Activated CD8-positive, alpha-beta memory T cell treated with anti-CD3 and anti-CD28 coated beads for 4 hours (primary cell): Measurements from ENCODE around the gene ADI1.
"Not testable (repeated sequence)": the region's sequence is repeated elsewhere in the genome, so short reads cannot be mapped to it uniquely, and the experiment has no call there.

ENCODE experiments used
- DNase-seq, 2 donors: peaks; one replicate each; pipeline ENCODE4 v3.0.0-alpha.2; 2020; ENCODE audit warnings: low read depth in 2 of 2

The ADI1 gene

DNA sequence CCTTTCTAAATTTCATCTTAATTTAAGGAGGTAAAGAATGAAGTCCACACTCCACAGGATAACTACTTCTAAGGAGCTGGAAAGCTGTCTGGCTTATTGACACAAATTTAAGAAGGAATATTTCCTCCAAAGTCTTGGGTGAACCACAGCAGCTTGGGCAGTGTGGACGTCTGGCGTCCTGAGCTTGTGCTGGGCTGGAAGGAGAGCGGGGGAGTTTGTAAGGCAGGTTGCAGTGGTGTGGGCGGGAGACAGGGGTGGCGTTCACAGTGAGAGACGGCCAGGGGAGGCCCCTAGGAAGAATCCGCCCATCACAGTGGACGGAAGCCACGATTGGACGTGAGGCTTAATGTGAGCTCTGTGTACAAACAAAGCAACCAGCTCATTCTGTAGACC, 25.7 kb downstream of the ADI1 start:
- DNase-seq, result no peak

DNA sequence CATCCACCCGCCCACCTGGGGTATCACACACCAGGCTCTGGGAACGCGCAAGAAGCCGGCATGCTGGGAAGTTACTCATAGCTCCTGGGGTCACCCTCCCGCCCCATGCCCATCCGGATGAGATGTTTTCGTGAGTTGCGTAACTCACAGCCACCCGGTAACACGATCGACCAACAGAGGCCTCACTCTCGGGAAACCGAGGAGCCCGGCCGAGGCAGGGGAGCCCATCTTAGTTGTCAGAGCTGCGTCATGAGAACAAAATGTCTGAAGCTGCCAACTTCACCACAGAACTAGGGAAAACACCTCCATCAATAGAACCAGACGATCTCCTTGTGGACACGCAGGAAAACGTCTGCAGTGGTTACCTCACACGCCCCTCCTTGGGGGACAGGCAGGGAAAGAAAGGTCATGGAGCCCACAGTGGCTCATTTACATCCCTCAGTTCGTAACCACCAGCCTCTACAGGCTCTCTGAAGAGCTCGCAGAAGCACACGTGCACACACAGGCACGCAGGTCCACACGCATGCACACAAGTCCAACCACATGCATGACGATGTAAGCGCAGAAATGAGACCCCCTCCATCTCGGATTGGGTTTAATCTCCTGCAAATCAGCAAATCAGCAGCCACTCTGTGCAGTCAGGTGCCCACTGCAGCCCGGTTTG, 26.2 kb downstream of the ADI1 start:
- DNase-seq, result no peak

GRCh38 chr2:3492475-3492787, 26.9 kb downstream of the ADI1 start:
- DNase-seq, result not testable (repeated sequence)

- no peak for DNase-seq
Measured at GRCh38 chr2:3491716-3492474, 27.4 kb downstream of the ADI1 start.

- no peak for DNase-seq
Measured at GRCh38 chr2:3491306-3491705, 28.0 kb downstream of the ADI1 start.

DNA sequence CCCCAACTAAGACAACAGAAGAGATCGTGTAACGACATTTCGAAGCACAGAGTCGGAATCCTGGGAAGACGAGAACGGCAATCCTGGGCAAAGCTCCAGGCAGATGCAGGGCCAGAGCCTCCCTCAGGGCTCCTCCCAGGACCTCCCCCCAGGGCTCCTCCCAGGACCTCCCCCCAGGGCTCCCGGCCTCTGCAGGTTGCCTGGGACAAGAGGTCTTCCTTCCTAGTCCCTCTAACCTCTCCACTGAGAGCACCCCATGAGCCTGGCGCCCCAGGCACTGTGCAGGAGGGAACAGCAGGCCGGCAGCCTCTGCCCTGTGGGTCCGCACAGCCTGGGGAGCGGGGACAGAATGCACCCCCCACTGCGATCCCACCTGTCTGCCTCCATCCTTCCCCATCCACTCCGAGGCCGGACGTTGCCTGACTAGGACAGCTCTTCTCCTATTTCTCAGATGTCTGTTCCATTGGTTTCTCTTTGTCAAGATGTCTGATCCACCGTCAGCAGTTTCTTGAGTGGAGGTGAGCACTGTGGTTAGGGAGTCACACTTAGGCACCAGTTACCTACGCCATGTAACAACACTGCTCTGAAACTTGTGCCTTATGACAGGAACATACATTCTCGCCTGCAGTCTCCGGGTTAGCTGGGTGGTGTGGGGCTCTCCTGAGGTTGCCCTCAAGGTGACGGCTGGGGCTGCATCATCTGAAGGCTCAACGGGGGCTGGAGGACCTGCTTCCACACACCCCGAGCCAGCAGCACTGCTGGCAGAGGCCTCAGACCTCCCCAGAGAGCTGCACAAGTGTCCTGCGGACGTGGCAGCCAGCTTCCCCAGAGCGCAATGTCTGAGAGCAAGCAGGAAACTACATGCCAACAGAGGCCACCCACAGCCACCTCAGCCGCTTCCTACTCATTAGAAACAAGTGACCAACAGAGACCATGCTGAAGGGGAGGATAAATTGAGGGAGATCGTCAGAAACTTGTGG, 28.9 kb downstream of the ADI1 start:
- no peak for DNase-seq

- DNase-seq, result no peak
Measured at GRCh38 chr2:3489764-3490115, 29.6 kb downstream of the ADI1 start.

- no peak for DNase-seq
Measured at GRCh38 chr2:3488855-3489763, 30.2 kb downstream of the ADI1 start.

DNA sequence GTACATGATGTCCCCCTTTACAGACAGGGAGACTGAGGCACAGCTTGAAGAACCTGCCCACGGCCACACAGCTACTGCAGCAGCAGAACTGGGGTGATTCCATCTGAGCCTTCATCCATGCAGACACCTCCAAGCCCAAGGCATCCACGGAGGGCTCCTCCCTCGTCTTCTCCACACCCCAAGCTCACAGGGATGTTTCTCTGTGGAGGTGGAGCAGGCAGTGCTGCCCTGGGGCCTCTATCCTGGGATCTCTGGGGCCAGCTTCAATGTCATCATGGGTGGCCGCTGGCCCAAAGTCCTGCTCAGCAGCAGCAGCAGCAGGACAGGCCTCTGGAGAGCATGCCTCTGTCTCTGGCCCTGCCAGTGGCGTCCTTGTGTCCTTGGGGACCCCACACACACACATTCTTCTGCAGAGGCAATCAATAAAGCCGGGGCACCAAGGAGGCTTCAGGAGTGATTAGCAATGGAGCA, 31.2 kb downstream of the ADI1 start:
- DNase-seq, result no peak

GRCh38 chr2:3487432-3487831, 31.9 kb downstream of the ADI1 start:
- DNase-seq, result no peak

DNA sequence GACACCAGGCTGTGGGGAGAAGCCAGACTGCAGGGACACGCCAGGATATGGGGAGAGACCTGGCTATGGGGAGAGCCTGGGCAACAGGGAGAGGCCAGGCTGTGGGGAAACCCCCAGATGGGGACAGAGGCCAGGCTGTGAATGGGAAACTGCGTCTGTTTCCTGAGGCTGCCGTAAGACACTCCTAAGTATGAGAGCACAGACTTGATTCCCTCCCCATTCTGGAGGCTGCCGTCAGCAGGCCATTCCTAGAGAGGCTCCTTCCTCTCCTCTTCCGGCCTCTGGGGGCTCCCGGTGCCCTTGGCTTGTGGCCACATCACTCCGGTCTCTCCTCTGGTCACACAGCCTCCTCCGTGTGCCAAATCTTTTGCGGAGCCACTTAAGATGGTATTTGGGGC, 32.3 kb downstream of the ADI1 start:
- DNase-seq, result no peak

DNA sequence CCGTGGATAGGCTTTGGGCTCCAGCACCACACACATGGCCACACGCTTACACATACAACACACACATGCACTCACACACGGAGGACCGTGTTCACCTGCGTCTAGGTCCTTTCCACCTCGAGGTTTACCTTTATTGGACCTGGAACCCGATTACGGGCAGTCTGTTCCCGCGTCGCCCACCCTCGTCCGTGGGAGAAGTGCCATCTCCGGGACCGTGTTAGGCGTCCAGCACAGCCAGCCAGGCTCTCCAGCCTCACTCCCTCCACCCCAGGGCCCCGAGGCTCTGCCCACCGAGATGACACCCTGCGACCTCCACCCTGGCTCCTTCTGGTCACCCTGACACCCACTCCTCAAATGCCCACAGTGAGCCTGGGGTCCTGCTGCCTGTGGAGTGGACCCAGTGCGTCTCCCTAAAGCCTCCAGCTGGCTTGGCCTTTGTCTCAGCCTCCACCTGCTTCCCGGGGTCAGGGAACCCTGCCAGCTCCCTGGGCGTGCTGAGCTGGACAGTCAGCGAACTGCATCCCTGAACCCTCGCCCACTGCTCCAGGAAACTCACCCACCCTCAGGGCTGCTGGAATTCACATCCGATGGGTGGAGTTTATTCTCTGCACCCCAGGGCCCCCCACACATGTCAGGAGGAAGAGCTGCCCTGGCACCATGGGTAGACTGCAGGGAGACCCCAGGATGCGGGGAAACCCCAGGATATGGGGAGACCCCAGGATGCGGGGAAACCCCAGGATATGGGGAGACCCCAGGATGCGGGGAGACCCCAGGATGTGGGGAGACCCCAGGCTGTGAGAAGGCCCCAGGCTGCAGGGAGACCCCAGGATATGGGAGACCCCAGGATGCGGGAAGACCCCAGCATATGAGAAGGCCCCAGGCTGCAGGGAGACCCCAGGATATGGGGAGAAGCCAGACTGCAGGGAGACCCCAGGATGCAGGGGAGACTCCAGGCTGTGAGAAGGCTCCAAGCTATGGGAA, 33.0 kb downstream of the ADI1 start:
- no peak for DNase-seq

DNA sequence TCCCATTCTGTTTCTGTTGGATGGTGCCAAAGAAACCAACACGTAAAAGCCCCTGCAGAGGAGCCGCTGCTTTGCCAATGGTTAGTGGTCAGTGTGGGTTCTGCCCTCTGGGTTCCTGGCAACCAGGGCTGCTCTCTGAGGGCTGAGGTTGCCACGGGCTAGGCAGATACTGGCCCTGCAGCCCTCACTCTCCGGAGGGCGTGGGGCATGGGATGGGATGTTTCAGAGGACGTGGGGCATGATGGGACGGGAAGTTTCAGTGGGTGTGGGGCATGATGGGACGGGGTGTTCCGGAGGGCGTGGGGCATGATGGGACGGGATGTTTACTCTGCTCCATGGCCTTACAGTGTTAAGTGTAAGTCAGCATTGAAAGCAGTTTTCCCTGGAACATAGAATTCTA, 34.2 kb downstream of the ADI1 start:
- DNase-seq, result no peak

GRCh38 chr2:3483986-3484960, 35.1 kb downstream of the ADI1 start:
- DNase-seq, result no peak

DNA sequence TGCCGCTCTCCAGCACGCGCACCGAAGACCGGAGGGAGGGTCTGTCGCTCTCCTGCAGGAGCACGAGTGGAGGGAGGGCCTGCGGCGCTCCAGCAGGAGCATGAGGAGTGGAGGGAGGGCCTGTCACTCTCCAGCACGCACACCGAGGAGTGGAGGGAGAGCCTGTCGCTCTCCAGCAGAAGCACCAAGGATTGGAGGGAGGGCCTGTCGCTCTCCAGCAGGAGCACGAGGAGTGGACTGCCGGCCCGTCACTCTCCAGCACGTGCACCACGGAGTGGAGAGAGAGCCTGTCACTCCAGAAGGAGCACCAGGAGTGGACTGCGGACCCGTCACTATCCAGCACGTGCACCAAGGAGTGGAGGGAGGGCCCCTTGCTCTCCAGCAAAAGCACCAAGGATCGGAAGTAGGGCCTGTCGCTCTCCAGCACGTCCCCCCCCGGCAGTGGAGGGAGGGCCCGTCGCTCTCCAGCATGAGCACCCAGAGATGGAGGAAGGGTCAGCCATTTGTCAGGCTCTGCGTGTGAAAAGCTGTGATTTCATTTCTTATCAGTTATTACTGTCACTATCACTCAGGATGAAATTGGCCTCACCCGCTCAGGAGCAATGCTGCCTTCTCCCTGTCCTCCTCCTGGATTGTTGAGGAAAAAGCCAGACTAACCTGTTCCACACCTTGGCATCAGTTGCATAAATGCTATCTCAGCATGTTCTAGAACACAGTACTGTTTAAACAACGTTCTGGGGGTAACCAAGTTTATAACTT, 35.9 kb downstream of the ADI1 start:
- no peak for DNase-seq

- DNase-seq, result no peak
Measured at GRCh38 chr2:3482363-3482821, 36.9 kb downstream of the ADI1 start.

DNA sequence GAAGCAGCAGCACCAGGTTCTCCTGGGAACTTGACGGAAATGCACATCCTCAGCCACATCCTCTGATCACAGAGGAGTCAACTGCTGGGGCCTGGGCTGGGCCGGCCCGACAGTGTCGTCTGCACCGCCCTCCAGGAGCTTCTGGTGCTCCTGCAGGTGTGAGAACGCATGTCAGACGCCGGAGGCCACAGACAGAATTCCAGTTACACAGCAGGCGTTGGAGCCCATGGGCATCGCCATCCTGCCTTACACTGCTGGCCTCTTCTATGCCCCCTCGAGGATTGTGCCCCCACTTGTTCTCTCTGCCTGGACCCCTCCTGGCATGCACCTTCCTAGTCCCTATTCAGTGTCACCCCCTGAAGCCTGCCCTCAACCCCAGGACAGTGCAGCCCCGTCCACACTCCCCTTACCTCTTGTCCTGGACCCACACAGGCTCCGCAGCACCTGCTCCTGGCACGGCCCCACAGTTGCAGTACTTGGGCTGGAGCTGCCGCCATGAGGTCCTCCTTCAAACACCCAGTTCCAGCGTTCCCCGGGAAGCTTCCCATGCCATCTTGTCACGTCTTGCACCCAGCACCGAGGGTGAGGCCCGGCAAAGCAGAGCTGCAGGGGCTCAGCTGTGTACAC, 37.5 kb downstream of the ADI1 start:
- DNase-seq, result no peak

DNA sequence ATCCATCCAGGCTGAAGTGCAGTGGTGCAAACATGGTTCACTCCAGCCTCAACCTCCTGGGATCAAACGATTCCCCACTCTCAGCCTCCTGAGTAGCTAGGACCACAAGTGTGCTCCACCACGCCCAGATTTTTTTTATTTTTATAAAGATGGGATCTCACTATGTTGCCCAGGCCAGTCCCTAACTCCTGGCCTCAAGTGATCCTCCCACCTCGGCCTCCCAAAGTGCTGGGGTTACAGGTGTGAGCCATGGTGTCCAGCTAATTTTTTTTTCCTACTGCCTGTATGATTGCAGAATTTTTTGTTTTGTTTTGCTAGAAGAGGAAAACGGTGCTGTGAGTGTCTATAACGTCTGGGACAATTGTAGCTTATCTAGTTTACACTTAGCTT, 38.3 kb downstream of the ADI1 start:
- no peak for DNase-seq
